ENCODE results near the gene OR10G4.

DNA sequence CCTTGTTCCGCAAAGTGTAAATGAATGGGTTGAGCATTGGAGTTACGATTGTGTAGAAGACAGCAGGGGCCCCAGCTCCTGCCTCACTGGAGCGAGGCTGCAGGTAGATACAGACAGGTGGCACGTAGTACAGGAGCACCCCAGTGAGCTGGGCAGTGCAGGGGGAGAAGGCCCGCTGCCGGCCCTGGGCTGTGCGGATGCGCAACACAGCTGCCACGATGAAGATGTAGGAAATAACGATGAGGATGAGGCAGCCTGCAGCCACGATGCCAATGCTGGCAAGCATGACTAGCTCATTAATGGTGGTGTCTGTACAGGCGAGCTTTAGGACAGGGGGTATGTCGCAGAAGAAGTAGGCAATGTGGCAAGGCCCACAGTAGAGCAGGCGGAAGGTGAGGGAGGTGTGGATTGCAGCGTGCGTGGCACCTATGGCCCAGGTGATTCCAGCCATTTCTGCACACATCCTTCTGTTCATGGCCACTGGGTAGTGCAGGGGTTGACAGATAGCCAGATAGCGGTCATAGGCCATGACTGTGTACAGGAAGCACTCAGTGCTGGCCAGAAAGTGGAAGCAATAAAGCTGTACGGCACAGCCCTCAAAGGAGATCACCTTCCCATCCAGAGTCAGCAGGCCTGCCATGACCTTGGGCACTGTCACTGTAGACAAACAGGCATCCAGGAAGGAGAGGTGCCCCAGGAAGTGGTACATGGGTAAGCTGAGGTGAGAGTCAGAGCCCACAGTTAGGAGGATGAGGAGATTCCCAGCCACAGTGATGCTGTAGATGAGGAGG, 35.8 kb upstream of the OR10G4 start:
- no peak for TF ChIP-seq EZH2phosphoT487 (IDR thresholded peaks at IDR 0.05; ENCODE audit: low read depth, severe bottlenecking, unreplicated experiment)
- TF ChIP-seq, protein P1, sequence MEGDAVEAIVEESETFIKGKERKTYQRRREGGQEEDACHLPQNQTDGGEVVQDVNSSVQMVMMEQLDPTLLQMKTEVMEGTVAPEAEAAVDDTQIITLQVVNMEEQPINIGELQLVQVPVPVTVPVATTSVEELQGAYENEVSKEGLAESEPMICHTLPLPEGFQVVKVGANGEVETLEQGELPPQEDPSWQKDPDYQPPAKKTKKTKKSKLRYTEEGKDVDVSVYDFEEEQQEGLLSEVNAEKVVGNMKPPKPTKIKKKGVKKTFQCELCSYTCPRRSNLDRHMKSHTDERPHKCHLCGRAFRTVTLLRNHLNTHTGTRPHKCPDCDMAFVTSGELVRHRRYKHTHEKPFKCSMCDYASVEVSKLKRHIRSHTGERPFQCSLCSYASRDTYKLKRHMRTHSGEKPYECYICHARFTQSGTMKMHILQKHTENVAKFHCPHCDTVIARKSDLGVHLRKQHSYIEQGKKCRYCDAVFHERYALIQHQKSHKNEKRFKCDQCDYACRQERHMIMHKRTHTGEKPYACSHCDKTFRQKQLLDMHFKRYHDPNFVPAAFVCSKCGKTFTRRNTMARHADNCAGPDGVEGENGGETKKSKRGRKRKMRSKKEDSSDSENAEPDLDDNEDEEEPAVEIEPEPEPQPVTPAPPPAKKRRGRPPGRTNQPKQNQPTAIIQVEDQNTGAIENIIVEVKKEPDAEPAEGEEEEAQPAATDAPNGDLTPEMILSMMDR (IDR thresholded peaks at IDR 0.05; ENCODE audit: poor library complexity): no peak

Data from hepatocyte (in vitro differentiated cells).